Cardiac muscle cell (in vitro differentiated cells and primary cell): ENCODE measurements around the gene MYBBP1A. TPM values are rescaled to one million over a fixed set of nuclear protein-coding genes. Genes with fewer than 3 reads are reported as not detected.

Experiments
- DNase-seq, 2 donors: peaks; one replicate each; pipeline versions ENCODE4 v3.0.0 to v3.0.0-alpha.2; 2010 to 2017; ENCODE audit warnings: low read depth in 1 of 2, low spot score in 1 of 2
- H3K27ac ChIP-seq: fragments of 200-600 bp; sonication (generic); 2 replicates; pipeline ENCODE4 v1.5.1; 2016
- H3K27me3 ChIP-seq: fragments of 200-600 bp; sonication (generic); 2 replicates; pipeline ENCODE4 v1.6.0; 2016; ENCODE audit warnings: control low read depth
- H3K36me3 ChIP-seq: fragments of 200-600 bp; sonication (generic); 2 replicates; pipeline ENCODE4 v1.5.1; 2016; ENCODE audit warnings: control low read depth
- H3K4me1 ChIP-seq: fragments of 200-600 bp; sonication (generic); 2 replicates; pipeline ENCODE4 v1.8.1; 2017; ENCODE audit warnings: low read depth, mild to moderate bottlenecking, mixed run types
- H3K4me3 ChIP-seq: fragments of 200-600 bp; sonication (generic); 2 replicates; pipeline ENCODE4 v1.5.1; 2016; ENCODE audit warnings: mild to moderate bottlenecking
- H3K9me3 ChIP-seq: fragments of 200-600 bp; sonication (generic); 2 replicates; pipeline ENCODE4 v1.5.1; 2017; ENCODE audit warnings: low read depth, mild to moderate bottlenecking, control low read depth
- CTCF ChIP-seq: IDR thresholded peaks from 2 replicates; pipeline ENCODE4 v1.5.1; 2012; ENCODE audit warnings: low read depth, mild to moderate bottlenecking, low read length
- polyA plus RNA-seq: library from polyadenylated mRNA; unstranded; fragments of >200 nt; fragmentation: Nextera tagmentation; extraction: Ambion mirVana; gene quantifications from 2 replicates; pipeline ENCODE4 v1.2.1, GENCODE V29; 2016
- total RNA-seq: library from RNA; depleted of rRNA; stranded (reverse); fragments of >200 nt; gene quantifications from 2 replicates; pipeline ENCODE4 v1.2.3, GENCODE V29; 2016

Gene MYBBP1A
- total and polyA plus RNA-seq, 2 experiments from 2014 or later: 51.5 to 57.1 TPM

GRCh38 chr17:4562015-4562969 lies 7.1 kb upstream of the MYBBP1A start:
- no peaks in the 10 kb centered on the region for H3K36me3 ChIP-seq
- H3K9me3 ChIP-seq: no peaks in the 10 kb centered on the region
- no peaks in the 10 kb centered on the region for H3K4me1 ChIP-seq
- DNase-seq: no peak
- H3K27me3 ChIP-seq: no peaks in the 10 kb centered on the region
- TF ChIP-seq CTCF: no peak
- no peak overlapping the region for H3K4me3 ChIP-seq
- H3K27ac ChIP-seq: no peak overlapping the region

GRCh38 chr17:4560837-4561256 lies 5.7 kb upstream of the MYBBP1A start:
- Histone ChIP-seq H3K9me3 (no peaks in the 10 kb centered on the region), H3K36me3 (no peaks in the 10 kb centered on the region), H3K27ac (no peak overlapping the region), H3K4me3 (no peak overlapping the region), H3K27me3 (no peaks in the 10 kb centered on the region), H3K4me1 (no peaks in the 10 kb centered on the region)
- peak; percentile 33 for TF ChIP-seq CTCF
- DNase-seq: peak; percentile 36 to 71

GRCh38 chr17:4560421-4560820 lies 5.2 kb upstream of the MYBBP1A start, which contains the start of gene GGT6:
GGT6 (minus strand) TSS chr17:4560577; CDS start chr17:4560521, 56 bp downstream.
- no peaks in the 10 kb centered on the region for H3K27me3 ChIP-seq
- no peak within 1 kb of the TSS for H3K4me3 ChIP-seq
- DNase-seq: no peak
- H3K36me3 ChIP-seq: no peaks in the 10 kb centered on the region
- H3K27ac ChIP-seq: no peak within 1 kb of the TSS
- H3K9me3 ChIP-seq: no peaks in the 10 kb centered on the region
- H3K4me1 ChIP-seq: no peaks in the 10 kb centered on the region
- TF ChIP-seq CTCF: no peak

- TF ChIP-seq CTCF: no peak
- Histone ChIP-seq H3K4me3 (no peak overlapping the region), H3K36me3 (no peaks in the 10 kb centered on the region), H3K27ac (no peak overlapping the region), H3K9me3 (no peaks in the 10 kb centered on the region), H3K4me1 (no peaks in the 10 kb centered on the region), H3K27me3 (no peaks in the 10 kb centered on the region)
- DNase-seq: no peak
Measured at GRCh38 chr17:4559966-4560365, 4.8 kb upstream of the MYBBP1A start.

- Histone ChIP-seq H3K27ac (no peak overlapping the region), H3K9me3 (no peaks in the 10 kb centered on the region), H3K4me1 (peaks cover 5% of the 10 kb centered on the region), H3K27me3 (no peaks in the 10 kb centered on the region), H3K36me3 (no peaks in the 10 kb centered on the region), H3K4me3 (no peak overlapping the region)
- no peak for TF ChIP-seq CTCF
- no peak for DNase-seq
Measured at GRCh38 chr17:4559139-4559791, 4.1 kb upstream of the MYBBP1A start.
